Measurements from ENCODE around the gene PRKAR1B. TPM values are rescaled to one million over a fixed set of nuclear protein-coding genes. Genes with fewer than 3 reads are reported as not detected.

PRKAR1B gene
- total RNA-seq, 2 experiments from 2014 or later, result 13.1 to 13.4 TPM

GRCh38 chr7:582931-583330 is 144.2 kb downstream of the PRKAR1B start:
- ChIA-PET POLR2A (no interaction called here), CTCF (no interaction called here)
- peak; percentile 30 for DNase-seq
- peak overlapping the region; percentile 79 for H3K4me3 Mint-ChIP-seq
- H3K4me1 Mint-ChIP-seq, result peaks cover 38% of the 10 kb centered on the region
- H3K27me3 Mint-ChIP-seq, result no peaks in the 10 kb centered on the region
- peak overlapping the region; percentile 88 for H3K27ac Mint-ChIP-seq
- peaks cover 7% of the 10 kb centered on the region for H3K9me3 Mint-ChIP-seq
- peaks cover 24% of the 10 kb centered on the region for H3K36me3 Mint-ChIP-seq (ENCODE audit: low read depth)

DNA sequence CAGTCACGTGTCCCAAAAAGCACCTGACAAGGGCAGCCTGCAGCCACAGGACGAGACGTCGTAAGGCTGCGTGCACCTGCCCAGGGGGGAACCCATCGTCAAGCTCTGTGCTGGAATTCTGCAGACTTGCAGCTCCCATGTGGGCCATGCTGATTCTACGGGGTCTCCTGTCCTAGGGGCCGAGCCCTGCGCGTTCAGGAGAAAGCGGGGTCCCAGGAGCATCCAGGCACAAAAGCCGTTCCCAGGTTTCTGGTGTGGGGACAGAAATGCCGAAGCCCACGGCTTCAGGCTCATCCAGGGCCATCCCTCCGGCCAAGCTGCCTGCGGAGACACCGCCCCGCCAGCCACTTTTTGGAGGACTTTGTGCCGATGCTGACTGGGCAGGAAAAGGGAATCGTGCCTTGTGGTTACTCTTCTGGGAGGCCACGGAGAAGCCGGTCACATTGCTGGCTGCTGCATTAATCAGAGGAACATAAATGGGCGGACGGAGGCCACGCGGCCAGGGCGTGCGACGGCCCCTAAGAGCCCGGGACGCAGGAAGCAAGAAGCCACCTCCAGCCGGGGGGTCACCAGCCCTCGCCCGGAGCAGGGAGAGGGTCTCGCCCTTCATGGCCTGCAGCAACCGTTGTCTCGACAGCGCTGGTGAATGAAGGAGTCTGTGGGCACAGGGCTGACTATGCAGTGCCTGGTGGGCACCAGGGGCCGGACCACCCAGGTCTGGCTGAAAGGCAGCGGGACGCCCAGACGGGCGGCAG is 144.8 kb downstream of the PRKAR1B start:
- H3K27me3 Mint-ChIP-seq, result no peaks in the 10 kb centered on the region
- H3K4me1 Mint-ChIP-seq, result peaks cover 38% of the 10 kb centered on the region
- ChIA-PET CTCF (no interaction called here), POLR2A (interaction anchor here (1.2 kb wide), 1 partner anchor 22 kb away, joined by 4 read pairs; no protein-coding TSS in a partner anchor)
- peaks cover 7% of the 10 kb centered on the region for H3K9me3 Mint-ChIP-seq
- peaks cover 21% of the 10 kb centered on the region for H3K36me3 Mint-ChIP-seq (ENCODE audit: low read depth)
- H3K4me3 Mint-ChIP-seq, result no peak overlapping the region
- DNase-seq, result no peak
- H3K27ac Mint-ChIP-seq, result no peak overlapping the region

GRCh38 chr7:578386-578785 is 148.7 kb downstream of the PRKAR1B start:
- CTCF ChIA-PET, result no interaction called here
- Mint-ChIP-seq H3K27ac (no peak overlapping the region), H3K4me1 (peaks cover 7% of the 10 kb centered on the region)

DNA sequence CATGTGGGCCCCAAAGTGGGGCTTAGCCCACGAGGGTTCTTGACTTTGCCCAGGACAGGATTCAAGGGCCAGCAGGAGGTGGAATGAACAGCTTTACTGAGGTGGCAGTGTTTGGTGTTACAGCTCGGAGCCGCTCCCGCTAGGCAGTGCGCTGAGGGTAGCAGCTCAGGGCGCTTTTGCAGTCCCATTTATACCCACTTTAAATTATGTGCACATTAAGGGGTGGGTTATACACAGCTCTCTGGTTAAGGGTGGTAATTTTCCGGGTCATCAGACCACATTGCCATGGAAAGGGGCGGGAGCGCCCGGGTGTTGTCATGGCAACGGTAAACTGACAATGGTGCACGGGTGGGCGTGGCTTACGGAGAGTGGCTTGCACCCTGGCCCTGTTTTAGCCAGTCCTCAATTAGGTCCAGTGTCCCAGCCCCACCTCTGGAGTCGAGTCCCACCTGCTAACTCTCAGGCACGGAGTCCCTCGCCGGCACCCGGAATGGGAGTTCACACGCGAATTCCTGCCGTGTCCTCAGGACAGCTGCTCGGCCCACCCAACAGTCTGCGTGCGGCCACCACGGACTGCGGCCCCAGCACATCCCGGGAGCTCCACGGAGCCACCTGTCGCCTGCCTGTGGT is 149.2 kb downstream of the PRKAR1B start:
- CTCF ChIA-PET, result no interaction called here
- H3K27ac Mint-ChIP-seq, result no peak overlapping the region
- no peak for DNase-seq
- POLR2A ChIA-PET, result no interaction called here
- no peaks in the 10 kb centered on the region for H3K36me3 Mint-ChIP-seq (ENCODE audit: low read depth)
- no peaks in the 10 kb centered on the region for H3K27me3 Mint-ChIP-seq
- H3K9me3 Mint-ChIP-seq, result no peaks in the 10 kb centered on the region
- peaks cover 3% of the 10 kb centered on the region for H3K4me1 Mint-ChIP-seq
- H3K4me3 Mint-ChIP-seq, result no peak overlapping the region

More at GRCh38 chr7:578386-578785, 148.7 kb downstream of the PRKAR1B start:
- no peak for DNase-seq
- no peaks in the 10 kb centered on the region for H3K27me3 Mint-ChIP-seq
- no peak overlapping the region for H3K4me3 Mint-ChIP-seq
- POLR2A ChIA-PET, result no interaction called here
- no peaks in the 10 kb centered on the region for H3K9me3 Mint-ChIP-seq
- peaks cover 2% of the 10 kb centered on the region for H3K36me3 Mint-ChIP-seq (ENCODE audit: low read depth)

DNA sequence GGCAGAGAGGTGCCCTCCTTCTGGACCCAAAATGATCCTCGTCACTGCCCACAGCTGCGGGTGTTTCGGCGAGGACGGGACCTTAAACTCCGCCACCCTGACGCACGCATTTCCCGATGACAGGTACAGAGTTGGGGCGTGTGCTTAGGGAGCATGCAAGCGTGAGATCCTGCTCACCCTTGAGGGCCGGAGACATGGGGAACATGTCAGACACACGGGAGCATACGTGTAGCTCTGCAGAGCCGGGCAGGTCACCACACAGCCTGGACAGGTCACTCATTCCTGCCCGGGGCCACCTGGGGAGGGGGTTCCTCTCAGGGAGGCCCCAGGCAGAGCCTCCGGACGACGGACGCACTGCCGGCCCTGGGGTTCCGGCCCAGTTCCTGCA is 149.8 kb downstream of the PRKAR1B start:
- Mint-ChIP-seq H3K36me3 (ENCODE audit: low read depth) (no peaks in the 10 kb centered on the region), H3K27me3 (no peaks in the 10 kb centered on the region), H3K4me1 (peaks cover under 1% of the 10 kb centered on the region), H3K9me3 (no peaks in the 10 kb centered on the region), H3K4me3 (no peak overlapping the region), H3K27ac (no peak overlapping the region)
- ChIA-PET CTCF (no interaction called here), POLR2A (no interaction called here)
- no peak for DNase-seq

DNA sequence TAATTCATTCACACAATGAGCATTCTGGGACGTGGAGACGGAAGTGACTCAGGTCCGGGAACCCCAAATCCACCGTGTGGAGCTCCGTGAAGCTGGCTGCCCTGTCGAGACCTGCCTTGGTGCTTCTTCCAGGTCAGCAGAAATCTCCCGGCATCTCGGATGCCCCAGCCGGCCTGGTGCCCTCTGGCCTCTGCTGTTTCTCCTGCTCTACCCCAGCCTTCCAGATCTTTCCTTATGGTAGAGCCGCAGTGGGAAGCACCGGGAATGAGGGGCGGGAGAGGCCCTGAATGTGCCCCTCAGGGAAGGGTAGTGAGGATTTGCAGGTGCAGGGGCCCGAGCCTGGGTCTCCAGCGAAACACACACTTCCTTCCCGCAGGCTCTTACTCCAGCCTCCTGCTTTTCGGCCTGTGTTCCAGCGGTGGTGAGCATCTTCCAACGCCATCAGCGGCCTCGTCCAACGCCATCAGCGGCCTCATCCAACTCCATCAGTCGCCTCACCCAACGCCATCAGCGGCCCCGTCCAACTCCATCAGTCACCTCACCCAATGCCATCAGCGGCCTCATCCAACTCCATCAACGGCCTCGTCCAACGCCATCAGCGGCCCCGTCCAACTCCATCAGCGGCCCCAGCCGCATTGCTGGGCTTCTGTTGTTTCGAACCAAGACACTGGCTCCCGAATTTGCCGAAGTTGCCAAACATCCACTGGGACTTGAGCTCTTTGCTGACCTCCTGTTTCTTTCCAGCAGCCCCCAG is 150.4 kb downstream of the PRKAR1B start:
- no peak for DNase-seq
- H3K36me3 Mint-ChIP-seq (ENCODE audit: low read depth), result no peaks in the 10 kb centered on the region
- POLR2A ChIA-PET, result no interaction called here
- CTCF ChIA-PET, result no interaction called here
- H3K4me1 Mint-ChIP-seq, result no peaks in the 10 kb centered on the region
- no peaks in the 10 kb centered on the region for H3K9me3 Mint-ChIP-seq
- H3K4me3 Mint-ChIP-seq, result no peak overlapping the region
- H3K27ac Mint-ChIP-seq, result no peak overlapping the region
- no peaks in the 10 kb centered on the region for H3K27me3 Mint-ChIP-seq

DNA sequence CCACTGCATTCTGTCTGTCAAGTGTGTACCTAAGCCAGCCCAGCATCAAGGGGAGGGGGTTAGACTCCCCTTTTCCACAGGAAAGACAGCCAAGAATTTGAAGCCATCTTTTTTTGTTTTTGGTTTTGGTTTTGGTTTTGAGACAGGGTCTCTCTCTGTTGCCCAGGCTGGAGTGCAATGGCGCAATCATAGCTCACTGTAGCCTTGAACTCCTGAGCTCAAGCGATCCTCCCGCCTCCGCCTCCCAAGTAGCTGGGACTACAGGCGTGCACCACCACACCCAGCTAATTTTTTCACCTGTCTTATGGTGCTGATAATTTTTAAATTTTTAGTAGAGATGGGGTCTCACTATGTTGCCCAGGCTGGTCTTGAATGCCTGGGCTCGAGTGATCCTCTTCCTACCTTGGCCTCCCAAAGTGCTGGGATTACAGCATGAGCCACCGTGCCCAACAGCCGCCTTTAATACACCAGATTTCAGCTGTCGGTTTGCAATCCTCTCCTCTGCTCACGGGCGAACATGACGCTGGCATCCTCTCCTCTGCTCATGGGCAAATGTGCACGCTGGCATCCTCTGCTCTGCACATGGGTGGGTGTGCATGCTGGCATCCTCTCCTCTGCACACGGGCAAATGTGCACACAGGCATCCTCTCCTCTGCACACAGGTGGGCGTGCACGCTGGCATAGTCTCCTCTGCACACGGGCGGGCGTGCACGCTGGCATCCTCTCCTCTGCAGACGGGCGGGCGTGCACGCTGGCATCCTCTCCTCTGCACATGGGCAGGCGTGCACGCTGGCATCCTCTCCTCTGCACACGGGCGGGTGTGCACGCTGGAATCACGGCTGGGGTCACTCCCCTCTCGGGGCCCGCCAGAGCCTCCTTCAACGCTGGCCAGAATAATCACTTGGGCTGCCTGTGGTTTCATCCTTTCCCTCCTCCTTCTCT is 151.4 kb downstream of the PRKAR1B start:
- H3K27ac Mint-ChIP-seq, result no peak overlapping the region
- no peaks in the 10 kb centered on the region for H3K36me3 Mint-ChIP-seq (ENCODE audit: low read depth)
- no peaks in the 10 kb centered on the region for H3K9me3 Mint-ChIP-seq
- no peak for DNase-seq
- H3K27me3 Mint-ChIP-seq, result no peaks in the 10 kb centered on the region
- ChIA-PET CTCF (no interaction called here), POLR2A (no interaction called here)
- no peak overlapping the region for H3K4me3 Mint-ChIP-seq
- H3K4me1 Mint-ChIP-seq, result no peaks in the 10 kb centered on the region

DNA sequence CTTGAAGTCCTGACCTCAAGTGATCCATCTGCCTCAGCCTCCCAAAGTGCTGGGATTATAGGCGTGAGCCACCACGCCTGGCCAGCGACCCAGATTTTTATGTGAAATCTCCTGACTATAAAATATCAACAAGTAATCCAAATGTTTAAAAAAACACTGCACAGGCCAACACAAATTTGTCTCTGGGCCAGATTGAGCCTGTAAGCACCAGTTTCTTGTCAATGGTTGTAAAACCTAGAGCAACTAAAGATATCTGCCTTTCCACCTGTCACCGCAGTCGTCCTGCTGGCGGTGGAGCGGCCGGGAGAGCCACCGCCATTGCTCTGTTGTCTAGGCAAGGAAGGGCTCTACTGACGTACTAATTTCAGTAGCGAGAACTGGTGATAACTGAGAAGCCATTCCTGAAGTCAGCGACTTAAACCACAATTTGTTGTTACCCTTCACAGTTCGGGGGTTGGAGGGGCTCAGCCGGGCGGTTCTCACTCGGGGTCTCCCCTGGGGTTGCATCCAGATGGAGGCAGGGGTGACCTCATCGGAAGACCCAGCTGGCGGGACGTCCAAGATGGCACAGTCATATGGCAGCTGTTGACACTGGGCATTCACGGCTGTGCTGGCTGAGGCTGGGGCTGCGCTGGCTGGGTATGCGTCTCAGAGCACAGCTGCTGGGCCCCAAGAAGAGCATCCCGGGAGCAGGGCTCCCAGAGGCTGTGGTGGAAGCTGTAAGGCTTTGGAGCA is 152.3 kb downstream of the PRKAR1B start:
- ChIA-PET POLR2A (no interaction called here), CTCF (no interaction called here)
- Mint-ChIP-seq H3K36me3 (ENCODE audit: low read depth) (no peaks in the 10 kb centered on the region), H3K4me1 (no peaks in the 10 kb centered on the region), H3K9me3 (no peaks in the 10 kb centered on the region), H3K4me3 (no peak overlapping the region), H3K27ac (no peak overlapping the region), H3K27me3 (no peaks in the 10 kb centered on the region)
- DNase-seq, result no peak

GRCh38 chr7:573933-574381 is 153.1 kb downstream of the PRKAR1B start:
- H3K36me3 Mint-ChIP-seq (ENCODE audit: low read depth), result no peaks in the 10 kb centered on the region
- H3K4me3 Mint-ChIP-seq, result no peak overlapping the region
- H3K27ac Mint-ChIP-seq, result no peak overlapping the region
- H3K9me3 Mint-ChIP-seq, result no peaks in the 10 kb centered on the region
- ChIA-PET POLR2A (no interaction called here), CTCF (no interaction called here)
- no peak for DNase-seq
- H3K4me1 Mint-ChIP-seq, result no peaks in the 10 kb centered on the region
- H3K27me3 Mint-ChIP-seq, result no peaks in the 10 kb centered on the region

DNA sequence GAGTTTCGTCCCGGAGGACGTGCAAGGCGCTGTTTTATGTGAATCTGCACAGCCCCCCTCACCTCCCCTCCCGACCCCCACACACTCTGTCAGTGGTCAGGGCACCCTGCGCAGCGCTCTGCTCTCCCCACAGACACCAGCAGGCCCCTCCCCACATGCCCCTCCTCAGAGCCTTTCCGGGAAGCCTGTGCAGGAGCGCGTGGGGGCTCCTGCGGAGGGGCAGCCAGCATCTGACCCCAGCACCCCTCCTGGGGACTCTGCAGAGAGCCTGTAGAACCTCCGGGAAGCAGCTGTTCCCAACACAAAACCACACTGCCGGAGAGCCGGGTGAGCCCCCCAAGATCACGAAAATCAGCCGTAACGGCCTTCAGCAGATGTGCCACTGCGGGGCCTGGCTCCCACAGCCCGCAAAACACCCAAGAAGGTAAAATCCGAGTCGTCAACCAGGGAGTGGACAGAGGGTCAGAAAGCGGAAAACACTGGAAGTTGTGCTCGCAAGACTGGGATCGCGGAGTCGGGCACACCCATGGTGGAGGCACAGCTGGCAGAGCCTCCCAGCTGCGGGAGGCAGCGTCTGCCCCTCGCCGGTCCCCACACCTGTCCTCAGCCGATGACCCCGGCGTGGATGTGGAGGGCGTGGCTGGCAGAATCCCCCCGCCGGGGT is 153.7 kb downstream of the PRKAR1B start:
- H3K4me1 Mint-ChIP-seq, result no peaks in the 10 kb centered on the region
- ChIA-PET POLR2A (no interaction called here), CTCF (no interaction called here)
- H3K27ac Mint-ChIP-seq, result no peak overlapping the region
- no peak overlapping the region for H3K4me3 Mint-ChIP-seq
- H3K9me3 Mint-ChIP-seq, result no peaks in the 10 kb centered on the region
- H3K27me3 Mint-ChIP-seq, result no peaks in the 10 kb centered on the region
- H3K36me3 Mint-ChIP-seq (ENCODE audit: low read depth), result no peaks in the 10 kb centered on the region
- no peak for DNase-seq

DNA sequence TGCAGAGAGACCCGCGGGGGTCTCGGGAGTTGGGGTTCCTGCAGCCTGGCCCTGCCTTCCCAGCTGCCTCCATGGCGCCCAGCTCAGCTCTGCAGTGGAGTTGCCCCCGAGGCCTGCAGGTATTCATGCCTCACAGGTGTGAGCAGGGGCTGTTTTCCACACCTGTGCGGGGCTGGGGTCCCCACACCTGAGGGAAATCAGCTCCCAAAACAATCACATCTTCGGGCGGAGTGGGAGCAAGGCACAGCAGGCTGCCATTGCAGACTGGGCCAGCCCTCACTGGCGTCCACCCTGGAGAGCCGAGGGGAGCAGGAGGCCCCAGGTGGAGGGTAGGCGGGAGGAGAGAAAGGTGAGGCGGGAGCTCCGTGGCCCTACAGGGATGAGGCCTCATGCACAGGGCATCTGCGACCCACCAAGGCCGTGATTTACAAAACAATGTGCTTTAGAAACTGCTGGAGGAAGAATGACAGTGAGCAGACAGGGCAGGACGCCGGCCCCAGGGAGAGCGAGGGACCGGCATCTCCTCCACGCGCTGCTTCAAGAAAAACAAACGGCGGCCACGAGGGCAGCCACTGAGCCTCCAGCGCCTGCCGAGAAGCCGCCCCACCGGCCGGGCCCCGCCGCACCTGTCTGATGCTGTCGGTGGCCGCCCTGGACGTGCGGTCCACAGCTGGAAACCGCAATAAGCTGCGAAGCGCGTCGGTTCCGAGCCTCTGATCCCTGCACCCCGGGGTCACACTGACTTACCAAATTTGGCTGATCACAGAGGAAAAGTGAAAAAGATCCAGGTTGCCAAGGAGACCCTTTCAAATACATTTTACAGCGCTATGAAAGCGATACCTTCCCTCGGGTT is 154.4 kb downstream of the PRKAR1B start:
- no peak for DNase-seq
- no peaks in the 10 kb centered on the region for H3K4me1 Mint-ChIP-seq
- no peaks in the 10 kb centered on the region for H3K27me3 Mint-ChIP-seq
- no peak overlapping the region for H3K27ac Mint-ChIP-seq
- H3K36me3 Mint-ChIP-seq (ENCODE audit: low read depth), result no peaks in the 10 kb centered on the region
- POLR2A ChIA-PET, result no interaction called here
- no peaks in the 10 kb centered on the region for H3K9me3 Mint-ChIP-seq
- CTCF ChIA-PET, result no interaction called here
- no peak overlapping the region for H3K4me3 Mint-ChIP-seq
